Measurements from ENCODE around the gene DNAJA2. TPM values are rescaled to one million over a fixed set of nuclear protein-coding genes. Genes with fewer than 3 reads are reported as not detected.

DNAJA2 gene
- total RNA-seq, 1 donor from 2014 or later: 65.3 TPM

- TF ChIP-seq, protein P1, sequence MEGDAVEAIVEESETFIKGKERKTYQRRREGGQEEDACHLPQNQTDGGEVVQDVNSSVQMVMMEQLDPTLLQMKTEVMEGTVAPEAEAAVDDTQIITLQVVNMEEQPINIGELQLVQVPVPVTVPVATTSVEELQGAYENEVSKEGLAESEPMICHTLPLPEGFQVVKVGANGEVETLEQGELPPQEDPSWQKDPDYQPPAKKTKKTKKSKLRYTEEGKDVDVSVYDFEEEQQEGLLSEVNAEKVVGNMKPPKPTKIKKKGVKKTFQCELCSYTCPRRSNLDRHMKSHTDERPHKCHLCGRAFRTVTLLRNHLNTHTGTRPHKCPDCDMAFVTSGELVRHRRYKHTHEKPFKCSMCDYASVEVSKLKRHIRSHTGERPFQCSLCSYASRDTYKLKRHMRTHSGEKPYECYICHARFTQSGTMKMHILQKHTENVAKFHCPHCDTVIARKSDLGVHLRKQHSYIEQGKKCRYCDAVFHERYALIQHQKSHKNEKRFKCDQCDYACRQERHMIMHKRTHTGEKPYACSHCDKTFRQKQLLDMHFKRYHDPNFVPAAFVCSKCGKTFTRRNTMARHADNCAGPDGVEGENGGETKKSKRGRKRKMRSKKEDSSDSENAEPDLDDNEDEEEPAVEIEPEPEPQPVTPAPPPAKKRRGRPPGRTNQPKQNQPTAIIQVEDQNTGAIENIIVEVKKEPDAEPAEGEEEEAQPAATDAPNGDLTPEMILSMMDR (conservative IDR thresholded peaks at IDR 0.05): no peak
- Mint-ChIP-seq H3K4me1 (peaks cover 16% of the 10 kb centered on the region), H3K36me3 (ENCODE audit: low read depth) (peaks cover 21% of the 10 kb centered on the region), H3K9me3 (no peaks in the 10 kb centered on the region), H3K27ac (ENCODE audit: unreplicated experiment) (no peak overlapping the region), H3K27me3 (ENCODE audit: low read depth) (no peaks in the 10 kb centered on the region), H3K4me3 (no peak overlapping the region)
- no peak for DNase-seq (ENCODE audit: low read depth, low spot score)
These were observed 52.9 kb downstream of the DNAJA2 start for GRCh38 chr16:46920402-46921068.

DNA sequence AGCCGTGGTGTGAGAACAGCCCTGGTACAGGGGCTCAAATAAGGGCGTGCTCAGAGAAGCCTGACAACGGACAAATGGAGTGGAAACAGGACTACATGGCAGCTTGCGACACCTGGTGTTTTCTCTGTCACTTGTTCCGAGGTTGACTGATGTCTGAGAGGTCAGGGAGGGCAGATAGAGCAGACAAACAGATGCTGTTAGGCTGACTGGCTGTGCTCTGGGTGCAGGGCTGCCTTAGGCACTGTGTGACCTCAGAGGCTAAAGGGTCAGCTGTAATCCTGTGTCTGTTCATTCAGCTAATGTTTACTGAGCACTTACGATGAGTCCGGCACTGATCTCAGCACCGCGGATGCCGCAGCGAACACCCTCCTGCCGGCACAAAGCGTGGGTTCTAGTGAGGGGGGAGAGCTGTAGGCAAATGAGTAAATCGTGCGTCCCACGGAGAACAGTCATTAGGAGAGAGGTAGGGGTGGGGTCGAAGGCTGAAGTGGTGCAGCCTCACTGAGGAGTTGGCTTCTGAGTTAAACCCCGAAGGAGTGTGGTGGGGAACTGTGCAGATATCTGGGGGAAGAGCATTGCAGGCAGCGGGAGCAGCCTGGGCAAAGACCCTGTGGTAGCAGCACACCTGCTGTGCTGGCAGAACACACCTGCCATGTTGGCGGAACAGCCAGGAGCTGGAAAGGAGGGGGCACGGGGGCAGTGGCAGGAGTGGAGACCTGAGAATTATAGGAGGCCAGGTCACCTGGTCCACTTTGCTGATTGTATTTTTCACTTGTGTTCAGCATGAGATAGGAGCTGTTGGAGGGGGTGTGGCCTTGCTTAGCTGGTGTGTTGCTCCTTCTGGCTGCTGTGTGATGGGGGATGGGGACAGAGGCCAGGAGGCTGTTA, 54.3 kb downstream of the DNAJA2 start:
- Mint-ChIP-seq H3K9me3 (no peaks in the 10 kb centered on the region), H3K27me3 (ENCODE audit: low read depth) (no peaks in the 10 kb centered on the region), H3K4me1 (peaks cover 16% of the 10 kb centered on the region), H3K36me3 (ENCODE audit: low read depth) (peaks cover 28% of the 10 kb centered on the region), H3K4me3 (no peak overlapping the region), H3K27ac (ENCODE audit: unreplicated experiment) (peak overlapping the region; percentile 88)
- peak; percentile 37 for DNase-seq (ENCODE audit: low read depth, low spot score)
- TF ChIP-seq, protein P1 (conservative IDR thresholded peaks at IDR 0.05): peak; percentile 26

DNA sequence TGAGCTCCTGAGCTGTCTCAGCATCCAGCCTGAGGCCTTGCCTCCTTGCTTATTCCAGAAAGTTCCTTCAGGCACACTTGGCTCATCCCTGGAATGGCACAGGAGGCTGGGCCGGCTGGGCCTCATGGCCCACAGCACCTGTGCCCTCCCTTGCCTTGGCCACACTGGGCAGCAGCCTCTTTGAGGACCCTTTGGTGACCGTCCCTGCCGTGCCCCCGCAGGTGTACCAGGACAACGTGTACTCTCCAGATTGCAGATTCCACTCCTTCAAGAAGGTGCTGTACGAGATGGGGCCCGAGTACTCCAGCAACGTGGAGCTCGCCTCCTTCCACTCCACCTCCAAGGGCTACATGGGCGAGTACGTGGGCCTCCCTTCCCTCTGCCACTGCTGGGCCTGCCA, 55.1 kb downstream of the DNAJA2 start:
- Mint-ChIP-seq H3K27me3 (ENCODE audit: low read depth) (no peaks in the 10 kb centered on the region), H3K36me3 (ENCODE audit: low read depth) (peaks cover 28% of the 10 kb centered on the region), H3K27ac (ENCODE audit: unreplicated experiment) (no peak overlapping the region), H3K9me3 (no peaks in the 10 kb centered on the region), H3K4me3 (no peak overlapping the region), H3K4me1 (peaks cover 16% of the 10 kb centered on the region)
- TF ChIP-seq, protein P1 (conservative IDR thresholded peaks at IDR 0.05): no peak
- no peak for DNase-seq (ENCODE audit: low read depth, low spot score)

DNA sequence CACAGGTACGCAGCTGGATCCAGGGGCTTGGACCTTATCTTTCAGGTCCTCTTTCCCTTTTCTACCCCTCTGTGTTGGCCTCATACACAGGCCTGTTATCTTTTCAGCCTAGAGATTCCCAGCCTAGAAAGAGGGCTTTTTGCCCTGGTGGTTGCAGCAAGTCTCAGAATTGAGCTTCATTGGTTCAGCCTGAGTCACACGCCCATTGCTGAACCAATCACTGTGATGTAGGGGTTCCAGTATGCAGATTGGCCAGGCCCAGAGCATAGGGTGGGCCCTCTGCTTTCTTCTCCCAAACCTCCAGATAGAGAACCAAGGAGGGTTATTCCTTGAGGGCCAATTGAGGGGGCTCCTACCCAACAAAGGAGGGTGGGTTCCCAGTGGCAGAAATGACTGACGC, 56.5 kb downstream of the DNAJA2 start:
- no peaks in the 10 kb centered on the region for H3K9me3 Mint-ChIP-seq
- H3K36me3 Mint-ChIP-seq (ENCODE audit: low read depth): peaks cover 23% of the 10 kb centered on the region
- no peak overlapping the region for H3K27ac Mint-ChIP-seq (ENCODE audit: unreplicated experiment)
- no peaks in the 10 kb centered on the region for H3K27me3 Mint-ChIP-seq (ENCODE audit: low read depth)
- TF ChIP-seq, protein P1 (conservative IDR thresholded peaks at IDR 0.05): no peak
- H3K4me1 Mint-ChIP-seq: peaks cover 16% of the 10 kb centered on the region
- DNase-seq (ENCODE audit: low read depth, low spot score): no peak
- no peak overlapping the region for H3K4me3 Mint-ChIP-seq

- no peaks in the 10 kb centered on the region for H3K27me3 Mint-ChIP-seq (ENCODE audit: low read depth)
- H3K27ac Mint-ChIP-seq (ENCODE audit: unreplicated experiment): peak overlapping the region; percentile 22
- TF ChIP-seq, protein P1 (conservative IDR thresholded peaks at IDR 0.05): no peak
- no peaks in the 10 kb centered on the region for H3K9me3 Mint-ChIP-seq
- peaks cover 16% of the 10 kb centered on the region for H3K4me1 Mint-ChIP-seq
- H3K4me3 Mint-ChIP-seq: no peak overlapping the region
- DNase-seq (ENCODE audit: low read depth, low spot score): no peak
- peaks cover 31% of the 10 kb centered on the region for H3K36me3 Mint-ChIP-seq (ENCODE audit: low read depth)
These were observed 57.9 kb downstream of the DNAJA2 start for GRCh38 chr16:46915483-46916025.

Measured in neural crest cell (in vitro differentiated cells).